Stimulated activated CD8-positive, alpha-beta memory T cell treated with anti-CD3 and anti-CD28 coated beads, Interleukin-4, amount 100 ng/mL, for 48 hours (primary cell): Measurements from ENCODE around the gene SIN3B.
A peak's percentile ranks its signal among the peaks of the same experiment; 100 is the strongest.

Experiments
- DNase-seq: peaks from one replicate; pipeline ENCODE4 v3.0.0-alpha.2; 2020

SIN3B gene

GRCh38 chr19:16829822-16830289, 658 bp downstream of the SIN3B start:
- no peak for DNase-seq

GRCh38 chr19:16830679-16831078, 1.5 kb downstream of the SIN3B start:
- no peak for DNase-seq

GRCh38 chr19:16831531-16831930, 2.3 kb downstream of the SIN3B start:
- no peak for DNase-seq

GRCh38 chr19:16834747-16835146, 5.5 kb downstream of the SIN3B start:
- DNase-seq = peak; percentile 43

- no peak for DNase-seq
Observed at GRCh38 chr19:16836115-16837034, 7.2 kb downstream of the SIN3B start.

GRCh38 chr19:16837035-16837362, 7.8 kb downstream of the SIN3B start:
- no peak for DNase-seq

- DNase-seq = no peak
Observed at GRCh38 chr19:16841391-16841926, 12.3 kb downstream of the SIN3B start.

GRCh38 chr19:16846901-16847300, 17.7 kb downstream of the SIN3B start:
- DNase-seq = no peak

- no peak for DNase-seq
Observed at GRCh38 chr19:16847430-16847829, 18.2 kb downstream of the SIN3B start.

- DNase-seq = no peak
Observed at GRCh38 chr19:16849168-16849567, 20.0 kb downstream of the SIN3B start.

- no peak for DNase-seq
Observed at GRCh38 chr19:16850133-16850532, 20.9 kb downstream of the SIN3B start.

GRCh38 chr19:16851031-16851712, 22.0 kb downstream of the SIN3B start:
- no peak for DNase-seq

GRCh38 chr19:16853066-16853465, 23.9 kb downstream of the SIN3B start:
- no peak for DNase-seq

- no peak for DNase-seq
Observed at GRCh38 chr19:16856091-16856490, 26.9 kb downstream of the SIN3B start.

- DNase-seq = no peak
Observed at GRCh38 chr19:16859626-16860025, 30.4 kb downstream of the SIN3B start.

GRCh38 chr19:16860118-16860517, 30.9 kb downstream of the SIN3B start:
- no peak for DNase-seq

- no peak for DNase-seq
Observed at GRCh38 chr19:16861011-16861410, 31.8 kb downstream of the SIN3B start.

GRCh38 chr19:16861834-16862233, 32.6 kb downstream of the SIN3B start:
- DNase-seq = no peak

- DNase-seq = no peak
Observed at GRCh38 chr19:16862826-16863415, 33.7 kb downstream of the SIN3B start.

- no peak for DNase-seq
Observed at GRCh38 chr19:16867211-16867610, 38.0 kb downstream of the SIN3B start.

- no peak for DNase-seq
Observed at GRCh38 chr19:16868423-16869130, 39.4 kb downstream of the SIN3B start.

- no peak for DNase-seq
Observed at GRCh38 chr19:16869331-16869972, 40.3 kb downstream of the SIN3B start.
